ENCODE measurements around the gene TFAP2C.
"Not testable (repeated sequence)": the region's sequence is repeated elsewhere in the genome, so short reads cannot be mapped to it uniquely, and the experiment has no call there.

The TFAP2C gene

DNA sequence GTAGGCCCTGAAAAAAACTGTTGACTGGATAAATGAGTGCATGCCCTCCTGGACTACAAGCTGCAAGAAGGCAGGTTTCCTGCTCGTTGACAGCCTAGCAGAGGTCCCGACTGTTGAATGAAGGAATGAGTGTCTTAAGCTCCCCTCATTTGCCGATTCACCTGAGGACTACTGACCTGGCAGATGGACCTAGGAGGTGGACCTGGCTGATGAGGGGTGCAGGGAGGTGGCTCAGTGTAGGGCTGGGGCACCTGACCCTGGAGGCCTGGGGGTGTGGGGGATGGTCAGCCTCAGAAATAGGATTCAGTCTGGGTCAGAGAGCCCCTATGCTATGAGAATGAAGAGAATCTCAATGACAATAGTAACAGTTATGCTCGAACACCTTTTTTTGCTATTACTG lies 11.6 kb upstream of the TFAP2C start:
- no peak for DNase-seq

GRCh38 chr20:56621730-56622129 lies 7.4 kb upstream of the TFAP2C start:
- no peak for DNase-seq

DNA sequence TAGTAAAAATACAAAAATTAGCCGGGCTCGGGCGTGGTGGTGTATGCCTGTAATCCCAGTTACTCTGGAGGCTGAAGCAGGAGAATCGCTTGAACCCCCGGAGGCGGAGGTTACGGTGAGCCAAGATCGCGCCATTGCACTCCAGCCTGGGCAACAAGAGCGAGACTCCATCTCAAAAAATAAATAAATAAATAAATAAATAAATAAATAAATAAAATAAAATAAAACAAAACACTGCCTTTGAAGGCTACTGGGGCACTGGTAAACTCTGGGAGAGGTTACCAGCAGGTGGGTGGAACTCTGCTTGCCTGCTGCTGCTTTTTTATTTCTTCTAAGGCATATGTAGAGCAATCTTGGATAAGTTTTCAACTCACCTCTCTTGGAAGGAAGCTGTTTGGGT lies 5.2 kb upstream of the TFAP2C start:
- not testable (repeated sequence) for DNase-seq

DNA sequence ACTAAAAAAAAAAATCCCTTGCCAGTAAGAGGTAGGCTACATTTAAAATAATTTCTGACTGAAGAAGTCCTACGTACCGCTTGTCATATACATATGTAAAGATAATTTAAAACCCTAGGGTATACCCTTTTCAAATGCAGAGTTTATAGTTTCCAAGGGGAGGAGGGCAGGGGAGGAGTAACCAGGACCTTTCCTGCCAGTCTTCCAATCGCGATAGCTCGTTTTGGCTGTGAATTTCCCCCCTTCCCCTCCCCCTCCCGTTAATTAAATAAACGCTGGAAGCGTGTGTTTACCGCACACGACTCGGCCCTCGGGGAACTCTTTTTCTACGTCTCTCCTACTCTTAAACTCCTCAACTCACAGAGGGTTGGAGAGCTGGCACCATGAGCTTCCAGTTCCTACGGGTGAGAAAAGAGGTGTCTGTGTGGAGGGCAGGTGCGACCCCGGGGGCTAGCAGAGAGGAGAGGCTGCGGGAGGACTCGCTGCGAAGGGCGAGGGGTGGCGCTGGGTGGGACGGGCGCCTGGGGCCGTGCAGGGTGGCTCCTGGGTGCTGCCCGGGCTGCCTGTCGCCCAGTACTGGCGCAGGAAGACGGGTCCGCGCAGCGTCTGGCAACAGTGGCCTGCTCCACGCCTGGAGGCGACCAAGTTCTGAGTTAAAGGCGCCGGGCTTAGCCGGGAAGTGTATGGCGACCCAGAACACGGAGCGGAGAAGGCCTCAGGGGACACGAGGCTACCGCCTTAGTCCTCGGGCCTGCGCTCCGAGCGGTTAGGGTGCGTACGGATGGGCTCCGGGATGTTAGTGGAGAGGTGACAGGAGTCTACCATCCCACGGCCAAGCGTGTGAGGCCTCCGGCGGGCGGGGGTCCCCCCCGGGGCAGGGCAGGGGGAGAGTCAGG lies 4.1 kb upstream of the TFAP2C start:
- DNase-seq: no peak

DNA sequence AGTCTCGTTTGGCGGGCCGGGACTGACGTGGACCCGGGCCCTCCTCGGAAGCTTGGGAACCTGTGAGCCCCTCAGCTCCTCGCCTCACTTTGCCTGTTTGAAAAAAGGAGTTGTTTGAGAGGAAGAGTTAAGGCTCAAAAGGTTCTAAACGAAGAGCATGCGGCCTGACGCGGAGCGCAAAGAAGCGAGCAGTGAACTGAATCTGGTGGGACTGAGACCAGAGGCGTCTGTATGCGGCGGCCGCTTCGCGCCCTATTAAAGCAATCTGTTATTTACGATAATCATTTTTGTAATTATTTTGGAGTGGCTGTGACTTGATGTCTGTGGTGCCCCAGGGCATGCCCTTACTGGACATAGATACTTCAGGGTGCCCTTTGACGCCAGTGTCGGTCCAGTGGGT lies 3.3 kb upstream of the TFAP2C start:
- DNase-seq: no peak

DNA sequence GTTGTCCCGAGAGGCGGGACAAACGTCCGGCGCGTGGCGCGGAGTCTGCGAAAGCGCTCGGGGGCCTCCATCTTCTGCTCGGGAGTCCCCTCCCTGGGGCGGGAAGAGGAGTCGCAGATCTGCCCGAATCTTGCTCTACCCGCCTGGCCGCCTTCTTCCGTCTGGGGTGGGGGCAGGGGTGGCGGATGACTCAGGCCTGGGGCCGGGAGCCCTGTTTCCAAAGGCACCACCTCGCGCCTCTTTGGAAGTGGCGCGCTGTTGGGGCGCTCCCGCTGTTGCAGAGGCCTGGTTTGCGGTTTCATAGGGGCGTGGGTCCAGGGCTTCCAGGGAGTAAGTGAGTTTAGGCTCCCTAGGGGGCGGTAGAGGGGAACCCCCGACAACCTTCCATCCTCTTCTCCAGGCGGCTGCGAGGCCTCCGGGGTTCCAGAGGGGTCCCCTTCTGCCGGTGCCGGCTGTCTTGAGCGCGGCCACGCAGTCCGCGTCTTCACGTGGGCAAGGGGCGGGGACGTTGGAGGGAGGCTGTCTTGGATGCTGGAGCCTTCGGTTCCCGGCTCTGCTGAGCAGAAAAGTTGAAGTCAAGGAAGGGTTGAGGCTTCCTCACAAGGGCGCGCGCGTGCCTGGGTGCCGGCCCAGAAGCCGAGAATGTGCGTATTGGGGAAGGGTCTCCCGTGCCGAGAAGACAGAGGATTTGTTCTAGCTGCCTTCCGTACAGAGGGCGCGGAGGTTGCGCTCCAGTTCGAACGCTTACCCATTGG lies 2.6 kb upstream of the TFAP2C start:
- peak; percentile 30 for DNase-seq

GRCh38 chr20:56627122-56628014 lies 1.7 kb upstream of the TFAP2C start:
- DNase-seq: no peak

GRCh38 chr20:56628015-56628872 lies 862 bp upstream of the TFAP2C start:
- no peak for DNase-seq

DNA sequence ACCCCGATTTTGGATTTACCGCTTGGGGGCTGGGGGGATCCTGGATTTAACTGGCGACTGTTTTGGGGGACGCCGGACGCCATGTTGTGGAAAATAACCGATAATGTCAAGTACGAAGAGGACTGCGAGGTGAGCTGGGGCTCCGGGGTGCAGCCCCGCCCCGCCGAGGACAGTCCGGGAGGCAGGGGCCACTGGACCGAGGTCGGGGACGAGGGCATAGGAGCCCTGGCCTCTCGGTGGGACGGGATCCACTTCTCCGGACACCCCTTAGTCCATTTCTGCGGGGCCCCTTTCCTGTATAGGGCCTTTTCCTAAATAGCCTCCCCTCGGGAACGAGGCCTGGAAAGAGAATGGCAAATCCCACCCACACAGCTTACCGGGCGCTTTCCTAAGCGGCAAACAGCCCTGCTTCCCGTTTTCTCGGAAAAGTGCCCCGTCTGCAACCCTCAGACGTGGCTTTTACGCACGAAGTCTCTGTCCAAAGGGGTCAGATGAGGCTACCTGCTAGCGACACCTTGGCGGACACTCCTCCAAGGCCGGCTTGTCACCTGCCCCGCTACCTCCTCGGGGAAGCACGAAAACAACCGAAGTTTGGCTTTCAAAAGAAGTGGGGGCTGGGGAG lies 469 bp downstream of the TFAP2C start:
- DNase-seq: no peak

DNA sequence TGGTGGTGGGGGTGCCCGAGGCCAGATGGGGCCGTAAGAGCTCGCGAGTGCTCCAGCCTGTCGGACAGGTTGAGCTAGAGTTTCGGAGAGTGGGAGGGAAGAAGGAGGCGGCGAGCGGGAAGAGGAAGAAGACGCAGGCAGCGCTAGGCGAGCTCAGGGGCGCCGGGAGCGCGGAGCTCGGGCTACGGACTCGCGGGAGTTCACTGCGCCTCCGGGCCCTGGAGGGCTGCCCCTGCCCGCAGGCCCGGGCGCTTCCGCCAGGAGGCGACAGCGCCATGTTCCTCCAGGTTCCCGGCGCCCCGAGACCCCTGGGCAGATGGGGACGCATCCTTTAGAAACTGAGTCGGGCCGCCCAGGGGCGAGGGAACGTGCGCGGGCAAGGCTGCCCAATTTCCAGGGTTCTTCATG lies 984 bp downstream of the TFAP2C start:
- DNase-seq: peak; percentile 23

DNA sequence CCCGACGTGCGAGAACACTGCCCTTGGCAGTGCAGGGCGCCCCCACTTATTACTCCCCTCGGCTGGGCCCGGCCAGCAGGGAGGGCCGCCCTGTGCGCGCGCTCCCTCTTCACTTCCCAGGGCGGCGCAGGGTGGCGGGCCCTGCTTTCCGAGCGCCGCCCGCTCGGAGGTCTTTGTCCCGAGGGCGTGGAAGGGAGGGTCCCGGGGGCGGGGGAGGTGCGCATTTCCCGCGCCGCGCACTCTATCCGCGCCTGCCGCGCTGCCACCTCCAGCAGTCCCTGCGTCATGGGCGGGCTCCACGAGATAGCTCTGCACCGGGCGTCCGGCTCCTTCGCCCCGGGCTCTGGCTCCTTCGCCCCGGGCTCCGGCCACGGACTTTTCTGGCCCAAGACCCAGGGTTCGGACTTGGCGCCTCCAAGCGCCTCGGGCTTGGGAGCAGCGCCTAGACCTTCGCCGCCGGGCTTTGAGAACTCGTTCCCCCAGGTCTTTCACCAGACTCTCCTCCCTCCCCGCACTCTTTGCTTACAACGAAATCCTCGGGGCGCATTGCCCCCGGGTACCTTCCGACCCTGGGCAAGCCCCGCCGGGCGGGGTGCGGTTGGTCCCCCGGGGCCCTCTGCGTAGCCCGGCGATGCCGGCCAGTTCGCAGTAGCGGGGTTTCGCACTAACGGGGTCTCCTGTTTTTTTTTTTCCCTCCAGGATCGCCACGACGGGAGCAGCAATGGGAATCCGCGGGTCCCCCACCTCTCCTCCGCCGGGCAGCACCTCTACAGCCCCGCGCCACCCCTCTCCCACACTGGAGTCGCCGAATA lies 1.6 kb downstream of the TFAP2C start:
- DNase-seq: no peak

DNA sequence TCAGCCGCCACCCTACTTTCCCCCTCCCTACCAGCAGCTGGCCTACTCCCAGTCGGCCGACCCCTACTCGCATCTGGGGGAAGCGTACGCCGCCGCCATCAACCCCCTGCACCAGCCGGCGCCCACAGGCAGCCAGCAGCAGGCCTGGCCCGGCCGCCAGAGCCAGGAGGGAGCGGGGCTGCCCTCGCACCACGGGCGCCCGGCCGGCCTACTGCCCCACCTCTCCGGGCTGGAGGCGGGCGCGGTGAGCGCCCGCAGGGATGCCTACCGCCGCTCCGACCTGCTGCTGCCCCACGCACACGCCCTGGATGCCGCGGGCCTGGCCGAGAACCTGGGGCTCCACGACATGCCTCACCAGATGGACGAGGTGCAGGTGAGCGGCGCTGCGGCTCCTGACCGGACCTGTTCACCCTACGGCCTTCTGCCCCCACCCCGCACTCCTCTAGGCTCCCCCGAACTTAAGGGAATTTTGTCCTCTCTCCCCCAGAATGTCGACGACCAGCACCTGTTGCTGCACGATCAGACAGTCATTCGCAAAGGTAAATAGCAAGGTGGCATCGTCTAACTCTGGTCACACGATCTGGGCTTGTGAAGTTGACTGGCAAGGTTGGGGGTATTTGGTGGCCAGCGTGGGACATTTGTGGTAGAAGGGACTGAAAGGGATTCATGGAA lies 2.3 kb downstream of the TFAP2C start:
- no peak for DNase-seq

- DNase-seq: no peak
Measured at GRCh38 chr20:56631990-56632327, 2.9 kb downstream of the TFAP2C start.

GRCh38 chr20:56634307-56634706 lies 5.2 kb downstream of the TFAP2C start:
- no peak for DNase-seq

DNA sequence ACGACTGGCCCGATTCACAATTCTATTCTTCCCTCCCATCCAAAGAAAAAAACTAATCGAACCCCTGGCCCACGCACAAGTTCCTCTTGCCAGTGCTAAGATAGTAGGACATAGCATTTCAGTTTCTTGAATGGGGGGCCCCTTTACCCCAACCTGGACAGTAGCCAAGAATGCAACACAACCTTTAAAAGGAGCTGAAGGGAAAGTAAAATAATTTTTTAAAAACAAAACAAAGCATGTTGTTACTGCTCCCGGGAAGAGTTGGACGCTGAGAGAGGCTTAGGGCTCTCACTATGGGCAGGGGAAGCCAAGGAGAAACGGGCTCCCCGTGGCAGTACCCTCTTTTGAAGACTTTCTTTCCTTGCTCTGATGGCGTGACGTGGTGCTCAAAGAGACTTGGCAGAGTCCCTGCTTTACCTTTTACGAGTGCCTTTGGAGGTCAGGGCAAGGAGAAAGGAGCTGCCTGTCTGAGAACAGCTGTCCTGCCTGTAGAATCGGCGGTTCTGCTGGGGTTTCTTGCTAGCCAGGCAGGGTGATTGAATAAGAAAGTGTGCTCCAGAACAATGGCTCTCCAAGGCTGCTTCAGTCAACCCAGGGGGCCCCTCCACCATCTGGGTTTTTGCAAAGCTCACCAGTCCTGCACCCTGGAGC lies 5.8 kb downstream of the TFAP2C start:
- DNase-seq: no peak

GRCh38 chr20:56636716-56637115 lies 7.6 kb downstream of the TFAP2C start:
- DNase-seq: no peak

- DNase-seq: no peak
Measured at GRCh38 chr20:56637576-56637975, 8.5 kb downstream of the TFAP2C start.

DNA sequence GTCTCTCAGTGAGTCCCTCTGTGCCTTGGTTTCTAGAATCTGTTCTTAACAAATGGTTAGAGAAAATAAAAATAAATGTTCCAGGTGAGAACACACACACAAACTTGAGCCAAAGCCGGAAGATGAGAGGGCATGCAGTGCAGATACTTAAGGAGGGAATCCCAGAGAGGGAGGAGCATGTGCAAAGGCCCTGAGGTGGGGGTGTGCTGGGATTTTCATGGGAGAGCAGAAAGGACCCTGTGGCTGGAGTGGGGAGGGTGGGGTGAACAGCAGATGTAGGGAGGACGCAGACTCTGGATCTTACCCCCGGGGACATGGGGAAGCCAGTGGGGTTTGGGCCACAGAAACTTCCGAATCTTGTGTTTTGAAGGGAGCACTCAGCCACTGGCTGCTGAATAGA lies 17.5 kb downstream of the TFAP2C start:
- no peak for DNase-seq

GRCh38 chr20:56653211-56653610 lies 24.1 kb downstream of the TFAP2C start:
- no peak for DNase-seq

GRCh38 chr20:56656632-56657031 lies 27.5 kb downstream of the TFAP2C start:
- no peak for DNase-seq

Measured in activated CD4-positive, alpha-beta T cell treated with anti-CD3 and anti-CD28 coated beads, Interleukin-2, Interleukin-6, amounts not matched to agents 100 ng/mL and 50 ng/mL, durations not matched to agents 16 hours and 8 hours (primary cell).